Cardiac fibroblast (primary cell): Measurements from ENCODE around the gene STK40.

Source experiments
- DNase-seq, 2 donors: peaks; one replicate each; pipeline versions ENCODE4 v3.0.0 to v3.0.0-alpha.2; 2010; ENCODE audit warnings: low read depth in 2 of 2
- H3K4me3 ChIP-seq, 2 donors: replicated peaks in 1 of 2; 1 replicate in 1 of 2; 2 replicates in 1 of 2; pipeline ENCODE4 v1.5.1; 2011; ENCODE audit warnings: low read depth in 2 of 2, low read length in 2 of 2, mild to moderate bottlenecking in 2 of 2, moderate library complexity in 1 of 2
- TF ChIP-seq, protein P1 (sequence below): IDR thresholded peaks from one replicate; pipeline ENCODE4 v1.5.1; 2011; ENCODE audit warnings: low read depth, mild to moderate bottlenecking, low read length, inconsistent platforms

STK40 gene

GRCh38 chr1:36355811-36356210 is 29.9 kb downstream of the STK40 start:
- no peak overlapping the region for H3K4me3 ChIP-seq
- TF ChIP-seq, protein P1, sequence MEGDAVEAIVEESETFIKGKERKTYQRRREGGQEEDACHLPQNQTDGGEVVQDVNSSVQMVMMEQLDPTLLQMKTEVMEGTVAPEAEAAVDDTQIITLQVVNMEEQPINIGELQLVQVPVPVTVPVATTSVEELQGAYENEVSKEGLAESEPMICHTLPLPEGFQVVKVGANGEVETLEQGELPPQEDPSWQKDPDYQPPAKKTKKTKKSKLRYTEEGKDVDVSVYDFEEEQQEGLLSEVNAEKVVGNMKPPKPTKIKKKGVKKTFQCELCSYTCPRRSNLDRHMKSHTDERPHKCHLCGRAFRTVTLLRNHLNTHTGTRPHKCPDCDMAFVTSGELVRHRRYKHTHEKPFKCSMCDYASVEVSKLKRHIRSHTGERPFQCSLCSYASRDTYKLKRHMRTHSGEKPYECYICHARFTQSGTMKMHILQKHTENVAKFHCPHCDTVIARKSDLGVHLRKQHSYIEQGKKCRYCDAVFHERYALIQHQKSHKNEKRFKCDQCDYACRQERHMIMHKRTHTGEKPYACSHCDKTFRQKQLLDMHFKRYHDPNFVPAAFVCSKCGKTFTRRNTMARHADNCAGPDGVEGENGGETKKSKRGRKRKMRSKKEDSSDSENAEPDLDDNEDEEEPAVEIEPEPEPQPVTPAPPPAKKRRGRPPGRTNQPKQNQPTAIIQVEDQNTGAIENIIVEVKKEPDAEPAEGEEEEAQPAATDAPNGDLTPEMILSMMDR: no peak
- DNase-seq: no peak

- TF ChIP-seq, protein P1: no peak
- no peak for DNase-seq
- H3K4me3 ChIP-seq: no peak overlapping the region
Measured at GRCh38 chr1:36354486-36354885, 31.2 kb downstream of the STK40 start.

- peak in 1 of 2 donors; percentile 78 for DNase-seq
- H3K4me3 ChIP-seq: no peak overlapping the region
- TF ChIP-seq, protein P1: no peak
Measured at GRCh38 chr1:36352910-36353878, 32.5 kb downstream of the STK40 start.

DNA sequence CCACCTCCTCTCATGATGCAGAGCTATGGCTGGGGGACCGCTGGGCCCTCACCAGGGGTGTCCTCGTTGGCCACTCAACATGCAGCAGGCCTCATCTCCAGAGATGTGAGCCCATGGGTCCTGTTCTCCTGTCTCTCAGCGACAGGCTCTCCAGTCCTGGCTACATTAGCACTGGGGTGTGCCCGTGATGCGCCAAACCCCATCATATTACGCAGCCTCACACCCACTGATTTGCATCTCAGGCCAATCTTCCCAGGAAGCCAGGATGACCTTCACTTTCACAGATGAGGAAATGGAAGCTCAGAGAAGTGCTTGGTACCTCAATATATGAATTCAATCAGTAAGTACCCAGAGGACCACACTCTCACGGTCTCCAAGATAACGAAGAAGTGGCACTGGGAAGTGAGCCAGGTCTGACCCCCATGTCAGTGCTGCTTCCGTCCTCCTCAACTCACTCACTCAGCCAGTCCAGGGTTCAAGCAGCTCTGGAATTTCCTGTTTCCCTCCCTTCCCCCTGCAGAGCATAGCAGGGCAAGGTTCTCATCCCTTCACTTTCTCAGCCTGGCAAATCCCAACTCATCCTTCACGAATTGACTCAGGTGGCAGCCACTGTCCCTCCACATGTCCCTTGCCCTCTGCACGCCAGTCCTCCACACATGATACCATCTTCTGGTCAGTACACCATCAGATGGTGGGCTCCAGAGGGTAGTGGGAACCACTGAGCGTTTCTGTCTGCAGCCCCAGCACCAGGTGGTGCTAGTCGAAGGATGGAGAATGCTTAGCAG is 33.4 kb downstream of the STK40 start:
- DNase-seq: peak; percentile 63 to 72
- TF ChIP-seq, protein P1: no peak
- H3K4me3 ChIP-seq: no peak overlapping the region

DNA sequence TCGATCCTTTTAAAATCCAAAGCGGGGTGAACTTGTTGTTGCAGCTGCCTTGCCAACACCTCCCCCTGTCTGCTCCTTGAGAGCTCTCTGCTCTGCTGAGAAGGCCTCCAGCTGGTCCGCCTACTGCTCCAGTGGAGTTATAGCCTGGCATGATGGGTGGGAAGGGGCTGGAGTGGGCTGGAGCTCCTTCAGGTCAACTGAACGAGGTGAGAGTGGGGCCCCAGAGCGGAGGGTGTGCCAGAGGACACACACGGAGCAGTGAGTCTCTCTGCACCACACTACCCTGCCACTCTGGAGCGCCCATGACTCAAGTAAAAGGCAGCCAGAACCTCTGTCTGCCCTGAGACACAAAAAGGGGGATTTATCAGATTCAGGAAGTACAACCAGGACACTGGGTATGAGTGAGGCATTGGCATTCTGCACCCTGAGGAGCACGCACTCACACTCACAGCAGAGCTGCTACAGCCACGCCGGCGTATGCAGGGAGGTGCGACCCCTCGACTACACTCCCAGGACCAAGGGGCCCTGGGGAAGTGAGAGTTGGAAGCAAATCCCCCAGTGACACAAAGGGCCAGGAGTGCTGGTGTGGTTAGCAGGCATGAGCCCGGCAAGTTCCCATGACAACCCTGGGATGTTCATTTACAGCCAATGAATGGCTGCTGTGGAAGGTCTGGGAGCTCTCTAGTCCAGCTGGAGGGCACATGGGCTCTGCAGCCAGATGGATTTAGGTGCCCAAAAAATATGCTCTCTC is 34.3 kb downstream of the STK40 start:
- TF ChIP-seq, protein P1: peak; percentile 7
- H3K4me3 ChIP-seq: no peak overlapping the region
- DNase-seq: peak; percentile 78 to 92

GRCh38 chr1:36350659-36351226 is 35.0 kb downstream of the STK40 start:
- DNase-seq: peak; percentile 74 to 86

More at GRCh38 chr1:36350659-36351226, 35.0 kb downstream of the STK40 start:
- H3K4me3 ChIP-seq: no peak overlapping the region
- TF ChIP-seq, protein P1: no peak
